K562 (cell line): Measurements from ENCODE around the gene BTBD1. TPM values are rescaled to one million over a fixed set of nuclear protein-coding genes. Genes with fewer than 3 reads are reported as not detected.

Experiments
- ATAC-seq: fragments of 200-7000 bp; cut with Tn5 transposase; 3 replicates; pipeline ENCODE4 v1.9.1; 2020; ENCODE audit warnings: moderate library complexity
- BruUV-seq: library from RNA; stranded (reverse); fragments of 400-500 nt; replicated peaks from 2 replicates; lab custom pipeline; 2021; lab: Mats Ljungman, UMichigan
- CTCF ChIA-PET: fragments of 300-600 bp; formaldehyde crosslinking; extraction: SDS; loops from one replicate; lab custom pipeline; 2021; ENCODE audit warnings: low intra/inter-chr PET ratio; lab: Yijun Ruan, JAX
- POLR2A ChIA-PET: fragments of 300-600, 350-650 bp; sonication (Branson Sonifier 250); formaldehyde crosslinking; extraction: SDS; loops from one replicate; lab custom pipeline; 2021; ENCODE audit warnings: antibody characterized with exemption, inconsistent platforms; lab: Yijun Ruan, JAX
- DNase-seq, 4 experiments: peaks; one replicate each; pipeline versions ENCODE4 v3.0.0 to v3.0.0-alpha.2; 2011 to 2018; ENCODE audit warnings: low spot score in 3 of 4, mixed read lengths in 3 of 4; ENCODE audit errors: extremely low read depth in 1 of 4
- FAIRE-seq: peaks from 2 replicates; lab custom pipeline; 2011; peaks lifted over from hg19 to GRCh38; lab: Jason Lieb, UNC
- H2AFZ ChIP-seq: 2 replicates; pipeline ENCODE4 v1.6.0; 2011; ENCODE audit warnings: low read depth, low read length, control low read depth, inconsistent platforms
- H3K27ac ChIP-seq: fragments of 200-600 bp; 3 replicates; pipeline ENCODE4 v1.8.0; 2011; ENCODE audit warnings: low read depth, mild to moderate bottlenecking, control low read depth, inconsistent platforms, low read length, moderate library complexity, mixed read lengths; ENCODE audit errors: extremely low read depth
- H3K27me3 ChIP-seq, 2 experiments: fragments of 300-600 bp in 1 of 2; 2 replicates in 1 of 2; 3 replicates in 1 of 2; pipeline versions ENCODE4 v1.6.0 to v1.8.0; 2011; ENCODE audit warnings: inconsistent platforms in 2 of 2, low read length in 2 of 2, mild to moderate bottlenecking in 1 of 2, mixed read lengths in 1 of 2, moderate library complexity in 1 of 2; ENCODE audit not compliant: control insufficient read depth in 2 of 2, insufficient read depth in 2 of 2
- H3K36me3 ChIP-seq: fragments of 300-600 bp; 3 replicates; pipeline ENCODE4 v1.8.0; 2011; ENCODE audit warnings: mild to moderate bottlenecking, low read length, inconsistent platforms; ENCODE audit not compliant: control insufficient read depth, insufficient read depth
- H3K4me1 ChIP-seq, 2 experiments: fragments of 200-600 bp in 1 of 2; replicated peaks in 1 of 2; 2 replicates in 1 of 2; 3 replicates in 1 of 2; pipeline versions ENCODE4 v1.5.1 to v1.8.0; 2011; ENCODE audit warnings: inconsistent platforms in 2 of 2, low read length in 2 of 2, mild to moderate bottlenecking in 1 of 2, mixed read lengths in 1 of 2, moderate library complexity in 1 of 2; ENCODE audit not compliant: control insufficient read depth in 2 of 2, insufficient read depth in 2 of 2
- H3K4me2 ChIP-seq: 2 replicates; pipeline ENCODE4 v1.6.1; 2011; ENCODE audit warnings: low read length, control low read depth, inconsistent platforms, mixed read lengths; ENCODE audit not compliant: insufficient read depth
- H3K4me3 ChIP-seq: fragments of 200-600 bp; sonication (generic), shearing (Covaris generic); 2 replicates; pipeline ENCODE4 v1.5.1; 2016; ENCODE audit warnings: control low read depth, inconsistent platforms
- H3K79me2 ChIP-seq: fragments of 200-600 bp; 3 replicates; pipeline ENCODE4 v1.8.0; 2011; ENCODE audit warnings: low read length, inconsistent platforms; ENCODE audit not compliant: control insufficient read depth, insufficient read depth
- H3K9ac ChIP-seq, 2 experiments: 2 replicates each; pipeline versions ENCODE4 v1.6.0 to v1.6.1; 2011; ENCODE audit warnings: low read depth in 2 of 2, low read length in 2 of 2, control low read depth in 1 of 2, inconsistent platforms in 1 of 2, mild to moderate bottlenecking in 1 of 2, mixed read lengths in 1 of 2; ENCODE audit not compliant: insufficient read depth in 1 of 2
- H3K9me1 ChIP-seq: one replicate; pipeline ENCODE4 v1.6.0; 2011; ENCODE audit warnings: inconsistent platforms, mild to moderate bottlenecking, low read length, moderate library complexity; ENCODE audit not compliant: control insufficient read depth, insufficient read depth
- H3K9me3 ChIP-seq: replicated peaks from 2 replicates; pipeline ENCODE4 v1.5.1; 2011; ENCODE audit warnings: low read depth, low read length, inconsistent platforms; ENCODE audit not compliant: control insufficient read depth, insufficient read depth
- H4K20me1 ChIP-seq: replicated peaks from 2 replicates; pipeline ENCODE4 v1.6.1; 2011; ENCODE audit warnings: low read length, inconsistent platforms, mixed read lengths; ENCODE audit not compliant: control insufficient read depth, insufficient read depth
- CAMTA2 ChIP-seq: fragments of 250-450 bp; sonication (Bioruptor Pico); conservative IDR thresholded peaks from 2 replicates; pipeline ENCODE4 v1.5.1; 2022
- ELF4 ChIP-seq: fragments of 450-650 bp; formaldehyde crosslinking; IDR thresholded peaks from 2 replicates; pipeline ENCODE4 v1.4.0; 2022; ENCODE audit warnings: missing genetic modification characterization
- MAFG ChIP-seq: fragments of 450-650 bp; conservative IDR thresholded peaks from 2 replicates; pipeline ENCODE4 v1.6.1; 2016; ENCODE audit warnings: missing genetic modification characterization, missing compliant biosample characterization
- MAFK ChIP-seq: IDR thresholded peaks from 2 replicates; pipeline ENCODE4 v1.6.1; 2011; ENCODE audit warnings: low read length, improper control_type of control experiment
- POLR2A ChIP-seq: fragments of 450-650 bp; conservative IDR thresholded peaks from 2 replicates; pipeline ENCODE4 v1.6.1; 2016
- TAF15 ChIP-seq: fragments of 200-400 bp; formaldehyde crosslinking; IDR thresholded peaks from 2 replicates; pipeline ENCODE4 v1.6.1; 2017; ENCODE audit warnings: mild to moderate bottlenecking, low read depth, low read length, moderate library complexity
- TCF15 ChIP-seq: fragments of 250-450 bp; sonication (Bioruptor Pico); IDR thresholded peaks from 2 replicates; pipeline ENCODE4 v1.8.0; 2022; ENCODE audit warnings: moderate library complexity, mild to moderate bottlenecking, inconsistent platforms
- ZNF316 ChIP-seq: fragments of 450-650 bp; IDR thresholded peaks from 2 replicates; pipeline ENCODE4 v1.6.1; 2016
- ZNF695 ChIP-seq: fragments of 450-650 bp; formaldehyde crosslinking; IDR thresholded peaks from 2 replicates; pipeline ENCODE4 v1.4.0; 2020; ENCODE audit warnings: mild to moderate bottlenecking, moderate library complexity
- WGBS: fragments of 100-300 bp; shearing (Covaris generic); methylation state at CpG from one replicate; pipeline ENCODE4 v1.1.6; 2016; ENCODE audit warnings: low coverage, mixed read lengths; ENCODE audit not compliant: insufficient coverage; ENCODE audit errors: missing lambda C conversion rate; 5-methylcytosine and 5-hydroxymethylcytosine counted together
- in situ Hi-C: fragments of 300-500 bp; cut with MboI; formaldehyde crosslinking; loops from 4 replicates; pipeline ENCODE4 v1.15.0; 2018; ENCODE audit warnings: inconsistent platforms, mixed read lengths
- intact Hi-C: fragments of 100-400 bp; cut with micrococcal nuclease; formaldehyde crosslinking; loops from 2 replicates; pipeline ENCODE4 v1.14.2; 2022
- polyA plus RNA-seq, 8 experiments: library from polyadenylated mRNA; depleted of rRNA in 4 of 8; stranded (reverse) in 5 of 8; unstranded in 3 of 8; fragments of >200 nt; fragmentation: Nextera tagmentation in 2 of 8; fragmentation: Illumina TruSeq in 1 of 8; extraction: Ambion mirVana in 2 of 8; extraction: Trizol in 1 of 8; gene quantifications; 2 replicates each; pipeline versions ENCODE4 v1.2.1 to v1.2.3, GENCODE V29; 2011 to 2014; ENCODE audit warnings: inconsistent platforms in 1 of 8, missing spikeins in 1 of 8
- total RNA-seq, 7 experiments: library from RNA; depleted of rRNA in 6 of 7; stranded (reverse); fragments of >200 nt in 6 of 7; fragmentation: Illumina TruSeq in 2 of 7; extraction: Trizol in 2 of 7; gene quantifications; 2 replicates each; pipeline versions ENCODE4 v1.2.1 to v1.2.3, GENCODE V29; 2011 to 2021; ENCODE audit warnings: low replicate concordance in 1 of 7

BTBD1 gene
- total and polyA plus RNA-seq, 9 of the 15 experiments (the other 6 are each of a cell fraction or from before 2014, with no cell fraction given) = 19.4 to 106 (median 90.4) TPM

GRCh38 chr15:83053151-83053550, 13.9 kb downstream of the BTBD1 start (continued):
- TF ChIP-seq MAFG (tag) (no peak), POLR2A (no peak), ZNF695 (CRISPR knock-in tag) (no peak), CAMTA2 (CRISPR knock-in tag) (no peak), ELF4 (no peak), TAF15 (no peak), TCF15 (CRISPR knock-in tag) (no peak)

- Histone ChIP-seq H3K4me1 (no peaks in the 10 kb centered on the region), H3K9me1 (no peaks in the 10 kb centered on the region), H3K36me3 (peaks cover 87% of the 10 kb centered on the region), H3K9ac (no peak overlapping the region), H4K20me1 (no peaks in the 10 kb centered on the region), H3K79me2 (peaks cover 68% of the 10 kb centered on the region), H3K4me2 (no peak overlapping the region), H2AFZ (no peak overlapping the region), H3K27me3 (no peaks in the 10 kb centered on the region), H3K9me3 (no peaks in the 10 kb centered on the region), H3K4me3 (no peak overlapping the region), H3K27ac (no peak overlapping the region)
- no peak for DNase-seq
- in situ Hi-C loops = no loop called here
- peak; percentile 31; the same call in 1 of the 2 replicates for TF ChIP-seq ZNF316
- TF ChIP-seq MAFK = no peak
- ChIA-PET POLR2A (interaction anchor here (1.3 kb wide), 1 partner anchor 20 kb away, joined by 4 read pairs; the partner anchor contains the start of gene BTBD1), CTCF (no interaction called here)
- WGBS = 92% methylated on average over 3 of the region's 3 CpGs
- intact Hi-C loops = no loop called here
- no peak for FAIRE-seq
- no peak for ATAC-seq
- BruUV-seq = no TSS peak
Measured at GRCh38 chr15:83046558-83047127, 20.4 kb downstream of the BTBD1 start.
